GM12891 (cell line): ENCODE results near the gene NEGR1.

Experiments
- DNase-seq: peaks from one replicate; pipeline ENCODE4 v3.0.0; 2011; ENCODE audit warnings: low spot score; ENCODE audit not compliant: insufficient read length
- FAIRE-seq: peaks from 2 replicates; lab custom pipeline; 2011; peaks lifted over from hg19 to GRCh38; lab: Jason Lieb, UNC
- PAX5 ChIP-seq: IDR thresholded peaks from 2 replicates; pipeline ENCODE4 v1.6.1; 2011; ENCODE audit warnings: low read length, moderate library complexity, mild to moderate bottlenecking; ENCODE audit not compliant: insufficient read depth, severe bottlenecking
- POLR2A ChIP-seq: IDR thresholded peaks from 2 replicates; pipeline ENCODE4 v1.6.1; 2011; ENCODE audit warnings: low read depth, low read length, control low read depth
- POLR2AphosphoS5 ChIP-seq: IDR thresholded peaks from 2 replicates; pipeline ENCODE4 v1.6.1; 2011; ENCODE audit warnings: low read depth, low read length, control low read depth
- POU2F2 ChIP-seq: IDR thresholded peaks from 2 replicates; pipeline ENCODE4 v1.6.1; 2011; ENCODE audit warnings: low read depth, mild to moderate bottlenecking, control low read depth, low read length, moderate library complexity
- SPI1 ChIP-seq: IDR thresholded peaks from 2 replicates; pipeline ENCODE4 v1.6.1; 2011; ENCODE audit warnings: low read depth, low read length, control low read depth
- TAF1 ChIP-seq: IDR thresholded peaks from 2 replicates; pipeline ENCODE4 v1.6.1; 2011; ENCODE audit warnings: low read depth, low read length, control low read depth

NEGR1 gene

GRCh38 chr1:71640116-71640515, 642.2 kb downstream of the NEGR1 start:
- DNase-seq (no peak), FAIRE-seq (no peak)
- TF ChIP-seq PAX5 (no peak), POLR2A (no peak), POU2F2 (no peak), POLR2AphosphoS5 (no peak), SPI1 (no peak), TAF1 (no peak)

GRCh38 chr1:71638081-71638766, 644.1 kb downstream of the NEGR1 start:
- FAIRE-seq: no peak
- DNase-seq: no peak
- TF ChIP-seq POLR2AphosphoS5: no peak
- TF ChIP-seq POU2F2: no peak
- TF ChIP-seq SPI1: no peak
- no peak for TF ChIP-seq PAX5
- TF ChIP-seq TAF1: no peak
- TF ChIP-seq POLR2A: no peak

GRCh38 chr1:71635568-71635967, 646.8 kb downstream of the NEGR1 start:
- no peak for FAIRE-seq
- DNase-seq: no peak
- TF ChIP-seq SPI1 (no peak), POU2F2 (no peak), PAX5 (no peak), TAF1 (no peak), POLR2AphosphoS5 (no peak), POLR2A (no peak)

- DNase-seq (no peak), FAIRE-seq (no peak)
- TF ChIP-seq POLR2AphosphoS5 (no peak), TAF1 (no peak), POU2F2 (no peak), PAX5 (no peak), POLR2A (no peak), SPI1 (no peak)
Observed at GRCh38 chr1:71634159-71634558, 648.2 kb downstream of the NEGR1 start.

- TF ChIP-seq SPI1 (no peak), PAX5 (no peak), POLR2AphosphoS5 (no peak), POLR2A (no peak), POU2F2 (no peak), TAF1 (no peak)
- DNase-seq (no peak), FAIRE-seq (no peak)
Observed at GRCh38 chr1:71630073-71630472, 652.3 kb downstream of the NEGR1 start.

- TF ChIP-seq POLR2AphosphoS5: no peak
- no peak for TF ChIP-seq TAF1
- FAIRE-seq: no peak
- DNase-seq: no peak
Observed at GRCh38 chr1:71625004-71625403, 657.3 kb downstream of the NEGR1 start.

- TF ChIP-seq POLR2AphosphoS5 (no peak), POU2F2 (no peak), PAX5 (no peak), POLR2A (no peak), TAF1 (no peak), SPI1 (no peak)
- DNase-seq (no peak), FAIRE-seq (no peak)
Observed at GRCh38 chr1:71623888-71624287, 658.5 kb downstream of the NEGR1 start.

- FAIRE-seq (no peak), DNase-seq (no peak)
Observed at GRCh38 chr1:71621785-71622184, 660.6 kb downstream of the NEGR1 start.

GRCh38 chr1:71618766-71619530, 663.4 kb downstream of the NEGR1 start:
- TF ChIP-seq POU2F2 (no peak), POLR2A (no peak), POLR2AphosphoS5 (no peak), SPI1 (no peak), TAF1 (no peak), PAX5 (no peak)
- no peak for FAIRE-seq

More at GRCh38 chr1:71621785-71622184, 660.6 kb downstream of the NEGR1 start:
- TF ChIP-seq POLR2A (no peak), TAF1 (no peak), SPI1 (no peak), POU2F2 (no peak), POLR2AphosphoS5 (no peak), PAX5 (no peak)

GRCh38 chr1:71618191-71618590, 664.1 kb downstream of the NEGR1 start:
- DNase-seq: no peak
- TF ChIP-seq PAX5: no peak
- no peak for TF ChIP-seq POU2F2
- TF ChIP-seq POLR2AphosphoS5: no peak
- TF ChIP-seq SPI1: no peak
- no peak for TF ChIP-seq TAF1
- no peak for TF ChIP-seq POLR2A
- FAIRE-seq: no peak

More at GRCh38 chr1:71618766-71619530, 663.4 kb downstream of the NEGR1 start:
- DNase-seq: no peak
